Measurements from ENCODE around the gene CASZ1. TPM values are rescaled to one million over a fixed set of nuclear protein-coding genes. Genes with fewer than 3 reads are reported as not detected.
A peak's percentile ranks its signal among the peaks of the same experiment; 100 is the strongest.

The CASZ1 gene
- total and polyA plus RNA-seq, 9 of the 15 experiments (the other 6 are each of a cell fraction or from before 2014, with no cell fraction given), result 0.01 to 4.0 (median 0.76) TPM; not detected in 1

- ChIA-PET POLR2A (interaction anchor here (0.6 to 1.0 kb wide), 4 partner anchors 12 to 315 kb away, joined by 3 to 4 read pairs (median 3); no protein-coding TSS in a partner anchor), CTCF (ENCODE audit: low intra/inter-chr PET ratio) (no interaction called here)
- 0 out of 2 replicates have a peak, but pooled peaks have one; percentile 16 for TF ChIP-seq TFAP4 (CRISPR knock-in tag; IDR thresholded peaks at IDR 0.05; ENCODE audit: borderline replicate concordance)
- no peak for TF ChIP-seq ZBTB1 (CRISPR knock-in tag; IDR thresholded peaks at IDR 0.05; ENCODE audit: borderline replicate concordance, low read depth)
- no peak overlapping the region for H3K4me2 ChIP-seq (ENCODE audit: insufficient read depth, low read length)
- H3K4me1 ChIP-seq (replicated peaks in 1 of 2; ENCODE audit: control insufficient read depth in 2 of 2, insufficient read depth in 2 of 2, low read length in 2 of 2), result peaks cover 0 to 61% of the 10 kb centered on the region in 2 experiments; a peak in 3 of 5 replicates
- ATAC-seq, result no peak
- no peaks in the 10 kb centered on the region for H3K36me3 ChIP-seq (ENCODE audit: control insufficient read depth, insufficient read depth, low read length)
- H3K9ac ChIP-seq (ENCODE audit: insufficient read depth in 1 of 2, low read depth in 2 of 2, low read length in 2 of 2), result peak overlapping the region in 1 of 2 experiments; percentile 22; a peak in 1 of 4 replicates
- peaks cover 15% of the 10 kb centered on the region for H4K20me1 ChIP-seq (replicated peaks; ENCODE audit: control insufficient read depth, insufficient read depth, low read length)
- H3K9me3 ChIP-seq (replicated peaks; ENCODE audit: control insufficient read depth, insufficient read depth, low read depth, low read length), result no peaks in the 10 kb centered on the region
- H2AFZ ChIP-seq (ENCODE audit: low read depth, low read length), result no peak overlapping the region
- in situ Hi-C loops (cut with MboI) (no loop called here), intact Hi-C loops (cut with micrococcal nuclease) (no loop called here)
- no peak overlapping the region for H3K27ac ChIP-seq (ENCODE audit: extremely low read depth, low read depth, low read length)
- H3K27me3 ChIP-seq (ENCODE audit: control insufficient read depth in 2 of 2, insufficient read depth in 2 of 2, low read length in 2 of 2), result peaks cover 14 to 42% of the 10 kb centered on the region in 2 experiments; a peak in 4 of 5 replicates
- WGBS (ENCODE audit: insufficient coverage, low coverage, missing lambda C conversion rate), result 12% methylated on average over 16 of the region's 16 CpGs
- BruUV-seq (replicated peaks), result no TSS peak
- no peaks in the 10 kb centered on the region for H3K79me2 ChIP-seq (ENCODE audit: control insufficient read depth, insufficient read depth, low read length)
- FAIRE-seq, result no peak
- H3K4me3 ChIP-seq, result no peak overlapping the region
- H3K9me1 ChIP-seq (ENCODE audit: control insufficient read depth, insufficient read depth, low read length), result peaks cover under 1% of the 10 kb centered on the region
- no peak for DNase-seq (ENCODE audit: extremely low read depth in 1 of 4, low spot score in 3 of 4)
Observed at GRCh38 chr1:10640843-10641553, 155.4 kb downstream of the CASZ1 start.
